Limb (tissue), 2 donors: ENCODE measurements around the gene FGFR1OP2.
"Not testable (repeated sequence)": the region's sequence is repeated elsewhere in the genome, so short reads cannot be mapped to it uniquely, and the experiment has no call there.

ENCODE experiments used
- DNase-seq, 2 donors: peaks; one replicate each; pipeline ENCODE4 v3.0.0-alpha.2; 2016; ENCODE audit errors: extremely low spot score in 2 of 2

FGFR1OP2 gene

GRCh38 chr12:26937863-26938700 is at the start of gene FGFR1OP2, which contains the start of gene INTS13:
Gene FGFR1OP2 (plus strand): TSS chr12:26938470. CDS start chr12:26954159, 15,689 bp downstream.
Gene INTS13 (minus strand): TSS chr12:26937981. CDS start chr12:26936803, 1,178 bp downstream.
- peak; percentile 99 for DNase-seq

GRCh38 chr12:26890784-26891183 is 47.5 kb upstream of the FGFR1OP2 start:
- no peak for DNase-seq

GRCh38 chr12:26891704-26892103 is 46.6 kb upstream of the FGFR1OP2 start:
- no peak for DNase-seq

GRCh38 chr12:26895672-26896071 is 42.6 kb upstream of the FGFR1OP2 start:
- no peak for DNase-seq

GRCh38 chr12:26896913-26897312 is 41.4 kb upstream of the FGFR1OP2 start:
- no peak for DNase-seq

- not testable (repeated sequence) for DNase-seq
Observed at GRCh38 chr12:26903396-26903795, 34.9 kb upstream of the FGFR1OP2 start.

- no peak for DNase-seq
Observed at GRCh38 chr12:26906024-26906423, 32.2 kb upstream of the FGFR1OP2 start.

GRCh38 chr12:26906704-26907103 is 31.6 kb upstream of the FGFR1OP2 start:
- DNase-seq: no peak

GRCh38 chr12:26918321-26919215 is 19.7 kb upstream of the FGFR1OP2 start:
- no peak for DNase-seq

GRCh38 chr12:26919216-26919555 is 19.1 kb upstream of the FGFR1OP2 start:
- no peak for DNase-seq

- DNase-seq: no peak
Observed at GRCh38 chr12:26921886-26922285, 16.4 kb upstream of the FGFR1OP2 start.

GRCh38 chr12:26928661-26929060 is 9.6 kb upstream of the FGFR1OP2 start:
- DNase-seq: no peak

- DNase-seq: no peak
Observed at GRCh38 chr12:26929590-26929989, 8.7 kb upstream of the FGFR1OP2 start.

- DNase-seq: no peak
Observed at GRCh38 chr12:26935636-26936378, 2.5 kb upstream of the FGFR1OP2 start.

- no peak for DNase-seq
Observed at GRCh38 chr12:26936559-26937442, 1.5 kb upstream of the FGFR1OP2 start.

GRCh38 chr12:26937443-26937862 is 817 bp upstream of the FGFR1OP2 start:
- no peak for DNase-seq

- no peak for DNase-seq
Observed at GRCh38 chr12:26938701-26939062, 412 bp downstream of the FGFR1OP2 start.

- DNase-seq: no peak
Observed at GRCh38 chr12:26939192-26939832, 1.0 kb downstream of the FGFR1OP2 start.

GRCh38 chr12:26939953-26940352 is 1.7 kb downstream of the FGFR1OP2 start:
- DNase-seq: no peak
